MCF 10A (cell line): ENCODE data around the gene KRTAP19-3. TPM values are rescaled to one million over a fixed set of nuclear protein-coding genes. Genes with fewer than 3 reads are reported as not detected.

Experiments used
- BruUV-seq: library from RNA; stranded (reverse); fragments of 400-500 nt; replicated peaks from 2 replicates; lab custom pipeline; 2021; lab: Mats Ljungman, UMichigan
- CTCF ChIA-PET: fragments of 300-600 bp; sonication (Branson Sonifier 250); formaldehyde crosslinking; extraction: SDS; loops from one replicate; lab custom pipeline; 2021; ENCODE audit warnings: antibody characterized with exemption, inconsistent platforms; lab: Yijun Ruan, JAX
- POLR2A ChIA-PET: fragments of 300-600, 350-650 bp; sonication (Branson Sonifier 250); formaldehyde crosslinking; extraction: SDS; loops from one replicate; lab custom pipeline; 2020; ENCODE audit warnings: antibody characterized with exemption, inconsistent platforms; lab: Yijun Ruan, JAX
- DNase-seq: peaks from one replicate; pipeline ENCODE4 v3.0.0-alpha.2; 2018; ENCODE audit not compliant: unreplicated experiment
- H3K27ac Mint-ChIP-seq: one replicate; pipeline ENCODE4 v1.8.0; 2022; ENCODE audit warnings: mild to moderate bottlenecking, low read depth, mixed read lengths; ENCODE audit not compliant: unreplicated experiment
- H3K27me3 Mint-ChIP-seq: one replicate; pipeline ENCODE4 v1.8.0; 2022; ENCODE audit warnings: mixed read lengths; ENCODE audit not compliant: insufficient read depth, unreplicated experiment
- H3K36me3 Mint-ChIP-seq: one replicate; pipeline ENCODE4 v1.8.0; 2022; ENCODE audit warnings: mild to moderate bottlenecking, moderate library complexity, mixed read lengths; ENCODE audit not compliant: insufficient read depth, unreplicated experiment
- H3K4me1 Mint-ChIP-seq: one replicate; pipeline ENCODE4 v1.8.0; 2022; ENCODE audit warnings: mixed read lengths; ENCODE audit not compliant: insufficient read depth, unreplicated experiment
- H3K4me3 Mint-ChIP-seq: one replicate; pipeline ENCODE4 v1.8.0; 2022; ENCODE audit warnings: mild to moderate bottlenecking, moderate library complexity, mixed read lengths; ENCODE audit not compliant: unreplicated experiment
- H3K9me3 Mint-ChIP-seq: one replicate; pipeline ENCODE4 v1.8.0; 2022; ENCODE audit warnings: mixed read lengths; ENCODE audit not compliant: unreplicated experiment
- intact Hi-C: fragments of 100-400 bp; cut with micrococcal nuclease; formaldehyde crosslinking; loops from 2 replicates; pipeline ENCODE4 v1.14.1; 2022
- total RNA-seq: library from RNA; stranded (reverse); gene quantifications from 2 replicates; pipeline ENCODE4 v1.2.3, GENCODE V29; 2022
- TF ChIP-seq, protein P1 (sequence below): fragments of 200-600 bp; IDR thresholded peaks from one replicate; pipeline ENCODE4 v1.8.0; 2022; ENCODE audit warnings: antibody characterized with exemption, mild to moderate bottlenecking; ENCODE audit not compliant: unreplicated experiment

KRTAP19-3 gene
- total RNA-seq, 1 experiment from 2014 or later = not detected

DNA sequence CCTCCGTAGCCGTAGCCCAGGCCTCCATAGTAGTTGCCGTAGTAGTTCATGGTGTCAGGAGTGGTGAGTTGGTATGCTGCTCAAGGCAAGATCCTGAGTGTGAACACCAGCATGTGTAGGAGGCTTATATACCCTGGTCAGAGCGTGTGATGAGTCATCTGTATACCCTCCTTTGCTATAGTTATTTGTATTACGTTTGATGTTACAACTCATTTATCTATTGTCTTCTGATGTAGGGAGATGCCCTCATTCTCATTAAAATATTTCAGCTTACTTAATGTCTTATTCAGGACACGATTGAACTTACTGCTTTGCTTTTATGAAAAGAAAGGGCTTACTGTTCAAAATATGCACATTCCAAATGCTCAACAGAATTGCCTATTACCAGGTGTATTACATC lies 10.2 kb upstream of the KRTAP19-3 start, which contains the start of gene KRTAP19-5:
Gene KRTAP19-5 (minus strand): TSS at position 101 of the 400 bp plus-strand sequence. CDS start 51 bp downstream, at position 50.
- Mint-ChIP-seq H3K4me3 (no peak within 1 kb of the TSS), H3K4me1 (no peaks in the 10 kb centered on the region), H3K9me3 (no peaks in the 10 kb centered on the region), H3K27ac (no peak within 1 kb of the TSS), H3K27me3 (peaks cover 44% of the 10 kb centered on the region), H3K36me3 (no peaks in the 10 kb centered on the region)
- POLR2A ChIA-PET = no interaction called here
- DNase-seq = no peak
- CTCF ChIA-PET = interaction anchor here (0.6 kb wide), 1 partner anchor 39 kb away, joined by 3 read pairs; no protein-coding TSS in a partner anchor
- BruUV-seq = no TSS peak
- TF ChIP-seq, protein P1, sequence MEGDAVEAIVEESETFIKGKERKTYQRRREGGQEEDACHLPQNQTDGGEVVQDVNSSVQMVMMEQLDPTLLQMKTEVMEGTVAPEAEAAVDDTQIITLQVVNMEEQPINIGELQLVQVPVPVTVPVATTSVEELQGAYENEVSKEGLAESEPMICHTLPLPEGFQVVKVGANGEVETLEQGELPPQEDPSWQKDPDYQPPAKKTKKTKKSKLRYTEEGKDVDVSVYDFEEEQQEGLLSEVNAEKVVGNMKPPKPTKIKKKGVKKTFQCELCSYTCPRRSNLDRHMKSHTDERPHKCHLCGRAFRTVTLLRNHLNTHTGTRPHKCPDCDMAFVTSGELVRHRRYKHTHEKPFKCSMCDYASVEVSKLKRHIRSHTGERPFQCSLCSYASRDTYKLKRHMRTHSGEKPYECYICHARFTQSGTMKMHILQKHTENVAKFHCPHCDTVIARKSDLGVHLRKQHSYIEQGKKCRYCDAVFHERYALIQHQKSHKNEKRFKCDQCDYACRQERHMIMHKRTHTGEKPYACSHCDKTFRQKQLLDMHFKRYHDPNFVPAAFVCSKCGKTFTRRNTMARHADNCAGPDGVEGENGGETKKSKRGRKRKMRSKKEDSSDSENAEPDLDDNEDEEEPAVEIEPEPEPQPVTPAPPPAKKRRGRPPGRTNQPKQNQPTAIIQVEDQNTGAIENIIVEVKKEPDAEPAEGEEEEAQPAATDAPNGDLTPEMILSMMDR = no peak
- intact Hi-C loops = loop anchor here (10.0 kb wide), 1 partner anchor 333 kb away; no protein-coding TSS in a partner anchor

DNA sequence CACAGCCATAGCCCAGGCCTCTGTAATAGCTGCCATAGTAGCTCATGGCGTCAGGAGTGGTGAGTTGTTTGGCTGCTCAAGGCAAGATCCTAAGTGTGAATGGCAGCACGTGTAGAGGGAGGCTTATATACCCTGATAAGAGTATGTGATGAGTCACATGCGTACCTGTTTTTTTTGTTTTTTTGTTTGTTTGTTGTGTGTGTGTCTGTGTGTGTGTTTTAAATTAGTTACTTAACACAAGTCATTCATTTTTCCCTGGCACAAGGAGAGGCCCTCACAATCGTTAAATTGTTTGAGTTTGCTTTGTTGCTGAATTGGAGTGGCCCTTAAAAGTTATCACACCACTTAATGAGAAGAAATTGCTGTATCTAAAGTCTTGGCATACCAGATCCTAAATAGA lies 5.3 kb upstream of the KRTAP19-3 start, which contains the start of gene KRTAP19-4:
Gene KRTAP19-4 (minus strand): TSS at position 101 of the 400 bp plus-strand sequence. CDS start 55 bp downstream, at position 46.
- intact Hi-C loops = no loop called here
- Mint-ChIP-seq H3K27ac (no peak within 1 kb of the TSS), H3K4me3 (no peak within 1 kb of the TSS), H3K4me1 (no peaks in the 10 kb centered on the region), H3K9me3 (no peaks in the 10 kb centered on the region), H3K36me3 (no peaks in the 10 kb centered on the region), H3K27me3 (peaks cover 10% of the 10 kb centered on the region)
- CTCF ChIA-PET = interaction anchor here (0.7 to 1.2 kb wide), 2 partner anchors 274 to 590 kb away, joined by 3 read pairs; no protein-coding TSS in a partner anchor
- no TSS peak for BruUV-seq
- POLR2A ChIA-PET = interaction anchor here (1.0 kb wide), 1 partner anchor 14 kb away, joined by 3 read pairs; no protein-coding TSS in a partner anchor
- no peak for DNase-seq
- TF ChIP-seq, protein P1 = no peak

DNA sequence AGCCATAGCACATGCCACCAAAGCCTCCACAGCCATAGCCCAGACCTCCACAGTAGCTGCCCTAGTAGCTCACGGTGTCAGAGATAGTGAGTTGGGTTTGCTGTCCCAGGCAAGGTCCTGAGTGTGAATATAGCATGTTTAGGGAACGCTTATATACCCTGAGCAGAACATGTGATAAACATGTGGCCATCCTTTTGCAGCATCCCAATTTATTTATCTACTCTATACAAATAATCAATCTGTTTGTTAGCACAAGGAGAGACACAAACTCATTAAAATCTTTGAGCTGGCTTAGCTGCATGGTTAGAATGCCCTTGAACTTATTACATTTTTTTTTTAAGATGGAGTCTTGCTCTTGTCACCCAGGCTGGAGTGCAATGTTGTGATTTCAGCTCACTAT lies 4.5 kb downstream of the KRTAP19-3 start, which contains the start of gene KRTAP19-2:
Gene KRTAP19-2 (minus strand): TSS at position 101 of the 400 bp plus-strand sequence. CDS start 88 bp downstream, at position 13.
- no peaks in the 10 kb centered on the region for H3K4me1 Mint-ChIP-seq
- POLR2A ChIA-PET = no interaction called here
- no peak for DNase-seq
- peaks cover 9% of the 10 kb centered on the region for H3K9me3 Mint-ChIP-seq
- intact Hi-C loops = no loop called here
- peaks cover 19% of the 10 kb centered on the region for H3K27me3 Mint-ChIP-seq
- no peak within 1 kb of the TSS for H3K4me3 Mint-ChIP-seq
- no TSS peak for BruUV-seq
- TF ChIP-seq, protein P1 = no peak
- H3K36me3 Mint-ChIP-seq = no peaks in the 10 kb centered on the region
- no peak within 1 kb of the TSS for H3K27ac Mint-ChIP-seq
- CTCF ChIA-PET = interaction anchor here (0.6 to 1.1 kb wide), 2 partner anchors 12 to 643 kb away, joined by 3 to 4 read pairs; no protein-coding TSS in a partner anchor

DNA sequence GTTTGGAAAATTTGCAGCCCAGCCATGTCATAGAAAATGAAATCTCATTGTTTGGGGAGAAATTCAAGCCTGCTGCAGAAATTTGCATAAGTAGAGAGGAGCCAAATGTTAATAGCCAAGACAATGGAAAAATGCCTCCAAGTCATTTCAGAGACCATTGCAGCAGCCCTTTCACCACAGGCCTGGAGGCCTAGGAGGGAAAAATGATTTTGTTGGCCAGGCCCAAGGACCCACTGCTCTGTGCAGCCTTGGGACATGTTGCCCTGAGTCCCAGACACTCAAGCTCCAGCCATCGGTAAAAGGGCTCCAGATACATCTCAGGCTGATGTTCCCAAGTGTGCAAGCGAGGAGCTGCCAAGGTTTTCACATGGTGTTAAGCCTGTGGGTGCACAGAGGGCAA lies 5.6 kb downstream of the KRTAP19-3 start:
- Mint-ChIP-seq H3K36me3 (no peaks in the 10 kb centered on the region), H3K9me3 (peaks cover 9% of the 10 kb centered on the region), H3K27me3 (peaks cover 30% of the 10 kb centered on the region), H3K4me3 (no peak overlapping the region), H3K27ac (no peak overlapping the region), H3K4me1 (no peaks in the 10 kb centered on the region)
- intact Hi-C loops = no loop called here
- no TSS peak for BruUV-seq
- TF ChIP-seq, protein P1 = no peak
- POLR2A ChIA-PET = interaction anchor here (0.7 kb wide), 1 partner anchor 210 kb away, joined by 3 read pairs; no protein-coding TSS in a partner anchor
- CTCF ChIA-PET = interaction anchor here (1.1 kb wide), 1 partner anchor 10 kb away, joined by 3 read pairs; no protein-coding TSS in a partner anchor
- DNase-seq = no peak
